ENCODE measurements around the gene SF3A2.

DNA sequence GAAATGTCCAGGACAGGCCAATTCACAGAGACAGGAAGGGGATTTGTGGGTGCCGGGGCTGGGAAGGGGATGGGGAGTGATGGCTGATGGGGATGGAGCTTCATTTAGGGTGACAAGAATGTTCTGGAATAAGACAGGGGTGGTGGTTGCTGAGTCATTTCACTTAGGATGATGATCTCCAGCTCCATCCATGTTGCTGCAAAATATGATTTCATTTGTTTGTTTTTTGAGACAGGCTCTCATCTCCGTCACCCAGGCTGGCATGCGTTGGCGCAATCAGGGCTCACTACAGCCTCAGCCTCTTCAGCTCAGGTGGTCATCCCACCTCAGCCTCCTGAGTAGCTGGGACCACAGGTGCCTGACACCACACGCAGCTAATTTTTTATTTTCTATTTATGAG is 22.7 kb downstream of the SF3A2 start:
- TF ChIP-seq POLR2A (IDR thresholded peaks at IDR 0.05) (no peak), CTCF (IDR thresholded peaks at IDR 0.05) (no peak)
